A673 (cell line): ENCODE results near the gene ACRBP.

Experiments used
- EZH2 ChIP-seq: fragments of 200-600 bp; sonication (generic); IDR thresholded peaks from 2 replicates; pipeline ENCODE4 v1.6.1; 2017; ENCODE audit warnings: borderline replicate concordance, low read depth, mild to moderate bottlenecking, mixed read lengths, antibody characterized with exemption, low read length; ENCODE audit not compliant: poor library complexity, severe bottlenecking
- TF ChIP-seq, protein P1 (sequence below): fragments of 300-800, 200-600 bp; sonication (generic); conservative IDR thresholded peaks from 2 replicates; pipeline ENCODE4 v1.5.1; 2017; ENCODE audit warnings: low read depth, mild to moderate bottlenecking, antibody characterized with exemption, low read length, moderate library complexity, mixed read lengths

DNA sequence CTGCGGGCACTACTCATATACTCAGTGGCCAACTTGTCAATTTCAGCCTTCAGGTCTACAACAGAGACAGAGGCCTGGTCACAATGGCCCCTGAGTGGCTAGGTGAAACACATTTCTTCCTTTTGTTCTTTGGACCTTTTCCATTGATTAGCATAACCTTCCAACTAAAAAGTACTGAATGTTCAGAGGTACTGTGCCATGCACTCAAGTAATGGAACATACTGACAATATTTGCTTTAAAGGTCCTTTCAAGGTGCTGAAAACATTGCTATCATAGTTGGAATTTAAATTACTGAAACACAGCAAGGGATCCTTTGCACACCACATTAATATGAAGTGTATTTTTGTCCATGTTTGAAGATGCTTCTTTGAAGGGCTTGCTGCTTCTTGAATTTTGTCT is 6.1 kb upstream of the ACRBP start:
- TF ChIP-seq, protein P1, sequence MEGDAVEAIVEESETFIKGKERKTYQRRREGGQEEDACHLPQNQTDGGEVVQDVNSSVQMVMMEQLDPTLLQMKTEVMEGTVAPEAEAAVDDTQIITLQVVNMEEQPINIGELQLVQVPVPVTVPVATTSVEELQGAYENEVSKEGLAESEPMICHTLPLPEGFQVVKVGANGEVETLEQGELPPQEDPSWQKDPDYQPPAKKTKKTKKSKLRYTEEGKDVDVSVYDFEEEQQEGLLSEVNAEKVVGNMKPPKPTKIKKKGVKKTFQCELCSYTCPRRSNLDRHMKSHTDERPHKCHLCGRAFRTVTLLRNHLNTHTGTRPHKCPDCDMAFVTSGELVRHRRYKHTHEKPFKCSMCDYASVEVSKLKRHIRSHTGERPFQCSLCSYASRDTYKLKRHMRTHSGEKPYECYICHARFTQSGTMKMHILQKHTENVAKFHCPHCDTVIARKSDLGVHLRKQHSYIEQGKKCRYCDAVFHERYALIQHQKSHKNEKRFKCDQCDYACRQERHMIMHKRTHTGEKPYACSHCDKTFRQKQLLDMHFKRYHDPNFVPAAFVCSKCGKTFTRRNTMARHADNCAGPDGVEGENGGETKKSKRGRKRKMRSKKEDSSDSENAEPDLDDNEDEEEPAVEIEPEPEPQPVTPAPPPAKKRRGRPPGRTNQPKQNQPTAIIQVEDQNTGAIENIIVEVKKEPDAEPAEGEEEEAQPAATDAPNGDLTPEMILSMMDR: no peak
- no peak for TF ChIP-seq EZH2
